H9 (cell line): Measurements from ENCODE around the gene RNU6-1. TPM values are rescaled to one million over a fixed set of nuclear protein-coding genes. Genes with fewer than 3 reads are reported as not detected.

Source experiments
- DNase-seq: peaks from one replicate; pipeline ENCODE4 v3.0.0-alpha.2; 2017
- H2AFZ ChIP-seq: one replicate; pipeline ENCODE4 v1.6.1; 2013; ENCODE audit warnings: mild to moderate bottlenecking, low read length, control low read depth, moderate library complexity
- H2AK5ac ChIP-seq: 2 replicates; pipeline ENCODE4 v1.6.1; 2013; ENCODE audit warnings: low read length, control low read depth, mixed read lengths; ENCODE audit not compliant: insufficient read length
- H2BK120ac ChIP-seq: one replicate; pipeline ENCODE4 v1.6.1; 2013; ENCODE audit warnings: low read depth, mild to moderate bottlenecking, low read length, control low read depth, inconsistent platforms; ENCODE audit not compliant: poor library complexity, severe bottlenecking
- H2BK12ac ChIP-seq: 2 replicates; pipeline ENCODE4 v1.6.1; 2013; ENCODE audit warnings: low read length, control low read depth, mixed read lengths, low read depth; ENCODE audit not compliant: insufficient read length
- H2BK15ac ChIP-seq: 2 replicates; pipeline ENCODE4 v1.6.1; 2013; ENCODE audit warnings: low read depth, low read length, control low read depth
- H2BK20ac ChIP-seq: one replicate; pipeline ENCODE4 v1.6.1; 2013; ENCODE audit warnings: low read depth, mild to moderate bottlenecking, low read length, control low read depth, inconsistent platforms; ENCODE audit not compliant: poor library complexity, severe bottlenecking
- H2BK5ac ChIP-seq: 2 replicates; pipeline ENCODE4 v1.6.1; 2013; ENCODE audit warnings: low read length, control low read depth, mixed read lengths; ENCODE audit not compliant: insufficient read length
- H3K14ac ChIP-seq: 2 replicates; pipeline ENCODE4 v1.6.1; 2013; ENCODE audit warnings: low read length, control low read depth; ENCODE audit not compliant: insufficient read depth
- H3K18ac ChIP-seq: 2 replicates; pipeline ENCODE4 v1.6.1; 2013; ENCODE audit warnings: low read depth, mild to moderate bottlenecking, mixed read lengths, low read length, control low read depth; ENCODE audit not compliant: insufficient read length
- H3K23ac ChIP-seq: 2 replicates; pipeline ENCODE4 v1.6.1; 2013; ENCODE audit warnings: low read length, control low read depth, mixed read lengths, low read depth; ENCODE audit not compliant: insufficient read length
- H3K23me2 ChIP-seq: 2 replicates; pipeline ENCODE4 v1.6.1; 2013; ENCODE audit warnings: low read depth, mild to moderate bottlenecking, mixed read lengths, low read length, control low read depth; ENCODE audit not compliant: insufficient read length, poor library complexity, severe bottlenecking
- H3K27ac ChIP-seq: 2 replicates; pipeline ENCODE4 v1.5.1; 2013; ENCODE audit warnings: low read length, control low read depth, mixed read lengths, low read depth; ENCODE audit not compliant: insufficient read length
- H3K27me3 ChIP-seq: 2 replicates; pipeline ENCODE4 v1.6.1; 2013; ENCODE audit warnings: low read length, control low read depth, inconsistent platforms; ENCODE audit not compliant: insufficient read depth
- H3K4ac ChIP-seq: 2 replicates; pipeline ENCODE4 v1.6.1; 2013; ENCODE audit warnings: low read depth, mild to moderate bottlenecking, control low read depth, inconsistent platforms, low read length, moderate library complexity
- H3K4me1 ChIP-seq: 2 replicates; pipeline ENCODE4 v1.6.1; 2013; ENCODE audit warnings: low read length, control low read depth, inconsistent platforms; ENCODE audit not compliant: insufficient read depth
- H3K4me2 ChIP-seq: 2 replicates; pipeline ENCODE4 v1.6.1; 2013; ENCODE audit warnings: low read length, control low read depth, mixed read lengths; ENCODE audit not compliant: insufficient read length, insufficient read depth
- H3K56ac ChIP-seq: 2 replicates; pipeline ENCODE4 v1.6.1; 2013; ENCODE audit warnings: low read depth, mild to moderate bottlenecking, mixed read lengths, low read length, control low read depth; ENCODE audit not compliant: insufficient read length
- H3K79me1 ChIP-seq: 2 replicates; pipeline ENCODE4 v1.6.1; 2013; ENCODE audit warnings: low read depth, mild to moderate bottlenecking, moderate library complexity, low read length, control low read depth, inconsistent platforms; ENCODE audit not compliant: insufficient read depth, poor library complexity, severe bottlenecking
- H3K79me2 ChIP-seq: 2 replicates; pipeline ENCODE4 v1.6.1; 2013; ENCODE audit warnings: low read length, control low read depth, inconsistent platforms; ENCODE audit not compliant: insufficient read depth
- H3K9ac ChIP-seq: 2 replicates; pipeline ENCODE4 v1.6.1; 2013; ENCODE audit warnings: low read length, control low read depth, mixed read lengths; ENCODE audit not compliant: insufficient read length; ENCODE audit errors: extremely low read depth
- H3K9me3 ChIP-seq: one replicate; pipeline ENCODE4 v1.6.1; 2013; ENCODE audit warnings: low read depth, low read length, inconsistent platforms; ENCODE audit not compliant: control insufficient read depth
- H3T11ph ChIP-seq: one replicate; pipeline ENCODE4 v1.6.1; 2013; ENCODE audit warnings: mild to moderate bottlenecking, low read length, control low read depth, inconsistent platforms
- H4K20me1 ChIP-seq: one replicate; pipeline ENCODE4 v1.6.1; 2013; ENCODE audit not compliant: control insufficient read depth, insufficient read length, insufficient read depth
- H4K5ac ChIP-seq: 2 replicates; pipeline ENCODE4 v1.6.1; 2013; ENCODE audit warnings: low read depth, mild to moderate bottlenecking, mixed read lengths, low read length, control low read depth; ENCODE audit not compliant: insufficient read length
- H4K8ac ChIP-seq: replicated peaks from 2 replicates; pipeline ENCODE4 v1.6.1; 2013; ENCODE audit warnings: low read length, control low read depth, mixed read lengths, low read depth; ENCODE audit not compliant: insufficient read length
- H4K91ac ChIP-seq: 2 replicates; pipeline ENCODE4 v1.6.1; 2013; ENCODE audit warnings: low read depth, mild to moderate bottlenecking, moderate library complexity, mixed read lengths, low read length, control low read depth; ENCODE audit not compliant: insufficient read length
- H3K27ac Mint-ChIP-seq, 3 experiments: 2 replicates in 2 of 3; 3 replicates in 1 of 3; pipeline ENCODE4 v1.8.0; 2020 to 2021; ENCODE audit warnings: mixed read lengths in 3 of 3, mild to moderate bottlenecking in 1 of 3, moderate library complexity in 1 of 3
- H3K27me3 Mint-ChIP-seq: 2 replicates; pipeline ENCODE4 v1.8.0; 2021; ENCODE audit warnings: low read depth, mild to moderate bottlenecking, moderate library complexity, mixed read lengths
- H3K36me3 Mint-ChIP-seq, 3 experiments: 2 replicates in 2 of 3; 3 replicates in 1 of 3; pipeline ENCODE4 v1.8.0; 2020 to 2021; ENCODE audit warnings: low read depth in 3 of 3, mixed read lengths in 3 of 3; ENCODE audit not compliant: insufficient read depth in 1 of 3
- H3K4me1 Mint-ChIP-seq, 2 experiments: 2 replicates each; pipeline ENCODE4 v1.8.0; 2020; ENCODE audit warnings: mixed read lengths in 2 of 2
- H3K4me3 Mint-ChIP-seq, 2 experiments: 2 replicates in 1 of 2; 3 replicates in 1 of 2; pipeline ENCODE4 v1.8.0; 2020 to 2021; ENCODE audit warnings: mild to moderate bottlenecking in 2 of 2, mixed read lengths in 2 of 2, moderate library complexity in 1 of 2
- H3K9me3 Mint-ChIP-seq, 2 experiments: 2 replicates in 1 of 2; 3 replicates in 1 of 2; pipeline ENCODE4 v1.8.0; 2020; ENCODE audit warnings: mild to moderate bottlenecking in 2 of 2, mixed read lengths in 2 of 2, moderate library complexity in 1 of 2
- CTCF ChIP-seq: fragments of 200-600 bp; sonication (generic); conservative IDR thresholded peaks from 3 replicates; pipeline ENCODE4 v1.8.0; 2021; ENCODE audit warnings: antibody characterized with exemption, mild to moderate bottlenecking
- WGBS: extraction: QIAGEN DNeasy Blood & Tissue Kit; methylation state at CpG from one replicate; pipeline ENCODE4 v1.1.7; 2013; ENCODE audit warnings: missing lambda C conversion rate, low lambda C conversion rate, mixed read lengths; ENCODE audit not compliant: insufficient read length; ENCODE audit errors: extremely low coverage; 5-methylcytosine and 5-hydroxymethylcytosine counted together
- total RNA-seq: library from RNA; stranded (reverse); gene quantifications from 2 replicates; pipeline ENCODE4 v1.2.1, GENCODE V29; 2021

RNU6-1 gene
- total RNA-seq, 1 experiment from 2014 or later, result not detected

DNA sequence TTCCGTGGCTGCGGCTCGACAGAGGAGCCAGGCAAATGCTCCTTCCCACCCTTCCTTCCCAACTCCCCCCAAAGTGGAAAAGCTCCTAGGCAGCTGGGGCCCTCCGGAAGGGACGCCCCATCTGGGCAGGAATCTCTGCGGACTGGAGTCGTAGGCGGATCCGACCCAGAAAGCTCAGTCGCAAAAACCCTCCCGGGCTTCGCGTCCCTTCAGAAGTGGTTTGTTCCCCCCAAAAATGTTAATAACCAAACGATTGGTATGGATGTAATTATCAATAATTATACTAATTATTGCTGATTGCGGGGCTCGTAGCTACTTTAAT, 3.8 kb downstream of the RNU6-1 start:
- Histone ChIP-seq H3K79me2 (no peaks in the 10 kb centered on the region), H3T11ph (no peak overlapping the region), H2BK20ac (no peak overlapping the region), H3K27me3 (peaks cover 66% of the 10 kb centered on the region), H3K27ac (no peak overlapping the region), H3K14ac (0 out of 2 replicates have a peak overlapping the region, but pooled peaks have one; percentile 17), H2BK120ac (no peak overlapping the region), H2BK5ac (no peak overlapping the region), H4K20me1 (no peaks in the 10 kb centered on the region), H2AFZ (no peak overlapping the region), H4K91ac (no peak overlapping the region), H4K8ac (no peak overlapping the region), H3K9me3 (no peaks in the 10 kb centered on the region), H3K4me1 (peaks cover 3% of the 10 kb centered on the region; the same call in 1 of the 2 replicates), H3K79me1 (no peaks in the 10 kb centered on the region), H3K23ac (no peak overlapping the region), H3K23me2 (peaks cover 24% of the 10 kb centered on the region), H4K5ac (no peak overlapping the region), H3K56ac (no peak overlapping the region), H2BK12ac (no peak overlapping the region), H2AK5ac (no peak overlapping the region), H3K4me2 (peak overlapping the region; percentile 77), H3K18ac (no peak overlapping the region), H3K4ac (no peak overlapping the region), H3K9ac (no peak overlapping the region), H2BK15ac (no peak overlapping the region)
- Mint-ChIP-seq H3K4me3 (peak overlapping the region; percentile 52 to 75), H3K4me1 (peaks cover 41 to 46% of the 10 kb centered on the region in 2 experiments), H3K36me3 (no peaks in the 10 kb centered on the region), H3K27me3 (peaks cover 87% of the 10 kb centered on the region), H3K27ac (no peak overlapping the region), H3K9me3 (peaks cover 4% of the 10 kb centered on the region in 2 experiments; a peak in 4 of 5 replicates)
- no CpG with 5 or more reads among the region's 16 CpGs for WGBS
- no peak for TF ChIP-seq CTCF
- DNase-seq, result no peak
